Pancreas (tissue), 10 donors: ENCODE data around the gene ARHGAP30. TPM values are rescaled to one million over a fixed set of nuclear protein-coding genes. Genes with fewer than 3 reads are reported as not detected.

Source experiments
- ATAC-seq, 4 donors: fragments of 200-7000 bp; cut with Tn5 transposase; one replicate each; pipeline versions ENCODE4 v1.8.0 to v1.9.1; 2020; ENCODE audit warnings: mild to moderate bottlenecking in 4 of 4, moderate library complexity in 4 of 4
- DNase-seq, 6 donors: peaks; one replicate each; pipeline ENCODE4 v3.0.0-alpha.2; 2020
- FAIRE-seq: peaks from 2 replicates; lab custom pipeline; 2012; peaks lifted over from hg19 to GRCh38; lab: Jason Lieb, UNC
- H3K27ac ChIP-seq, 4 donors: fragments of 200-600 bp; sonication (generic); 1 replicate in 3 of 4; 2 replicates in 1 of 4; pipeline versions ENCODE4 v1.5.0 to v1.8.0; 2020
- H3K27me3 ChIP-seq, 4 donors: fragments of 200-600 bp; one replicate each; pipeline ENCODE4 v1.8.0; 2021
- H3K36me3 ChIP-seq, 3 donors: fragments of 200-600 bp; sonication (generic) in 1 of 3; one replicate each; pipeline versions ENCODE4 v1.5.0 to v1.8.0; 2020 to 2021
- H3K4me1 ChIP-seq, 3 donors: fragments of 200-600 bp; one replicate each; pipeline ENCODE4 v1.8.0; 2021
- H3K4me3 ChIP-seq, 4 donors: fragments of 200-600 bp; sonication (generic) in 2 of 4; one replicate each; pipeline versions ENCODE4 v1.5.0 to v1.8.0; 2020 to 2021
- H3K9me3 ChIP-seq, 4 donors: fragments of 200-600 bp; one replicate each; pipeline ENCODE4 v1.8.0; 2021
- WGBS, 2 donors: extraction: QIAGEN DNeasy Blood & Tissue Kit; methylation state at CpG; one replicate each; pipeline ENCODE4 v1.1.7; 2013; 5-methylcytosine and 5-hydroxymethylcytosine counted together
- intact Hi-C, 3 donors: fragments of 100-400 bp; cut with DNase I; formaldehyde crosslinking; loops; one replicate each; pipeline versions ENCODE4 v1.11.1 to v1.14.2; 2022
- polyA plus RNA-seq, 2 donors: library from polyadenylated mRNA; stranded (reverse); fragments of 200-250 nt; gene quantifications; one replicate each; pipeline ENCODE4 v1.2.3, GENCODE V29; 2013
- total RNA-seq, 6 donors: library from RNA; stranded (reverse); fragmentation: NEBNext Ultra II Directional in 4 of 6; extraction: Animal tissue kit (Norgen Biotek cat#: 25700) in 4 of 6; gene quantifications; one replicate each; pipeline versions ENCODE4 v1.2.1 to v1.2.4, GENCODE V29; 2021 to 2023
- TF ChIP-seq, protein P1 (sequence below), 4 donors: fragments of 200-600 bp; sonication (generic) in 3 of 4; IDR thresholded peaks; one replicate each; pipeline versions ENCODE4 v1.5.0 to v1.8.0; 2021; ENCODE audit warnings: antibody characterized with exemption in 4 of 4
- donor health status: healthy with polysubstance abuse.
- donor health status: DM: no; HTN: no; CAD: no; lungs with moderate emphysema.
- donor health status: DM: no; HTN: no; CAD: no.
- donor health status: control.
- donor health status: control.
- donor health status: Bipolar disorder and iron deficiency.
- donor health status: DM: yes; HTN: yes; CAD: no.
- donor health status: DM: no; HTN: no; CAD: no.
- donor health status: DM: no; HTN: no; CAD: no.
- donor health status: DM: yes; HTN: yes; CAD: no.

ARHGAP30 gene
- total and polyA plus RNA-seq, 8 donors, result 0.43 to 9.1 (median 1.7) TPM

DNA sequence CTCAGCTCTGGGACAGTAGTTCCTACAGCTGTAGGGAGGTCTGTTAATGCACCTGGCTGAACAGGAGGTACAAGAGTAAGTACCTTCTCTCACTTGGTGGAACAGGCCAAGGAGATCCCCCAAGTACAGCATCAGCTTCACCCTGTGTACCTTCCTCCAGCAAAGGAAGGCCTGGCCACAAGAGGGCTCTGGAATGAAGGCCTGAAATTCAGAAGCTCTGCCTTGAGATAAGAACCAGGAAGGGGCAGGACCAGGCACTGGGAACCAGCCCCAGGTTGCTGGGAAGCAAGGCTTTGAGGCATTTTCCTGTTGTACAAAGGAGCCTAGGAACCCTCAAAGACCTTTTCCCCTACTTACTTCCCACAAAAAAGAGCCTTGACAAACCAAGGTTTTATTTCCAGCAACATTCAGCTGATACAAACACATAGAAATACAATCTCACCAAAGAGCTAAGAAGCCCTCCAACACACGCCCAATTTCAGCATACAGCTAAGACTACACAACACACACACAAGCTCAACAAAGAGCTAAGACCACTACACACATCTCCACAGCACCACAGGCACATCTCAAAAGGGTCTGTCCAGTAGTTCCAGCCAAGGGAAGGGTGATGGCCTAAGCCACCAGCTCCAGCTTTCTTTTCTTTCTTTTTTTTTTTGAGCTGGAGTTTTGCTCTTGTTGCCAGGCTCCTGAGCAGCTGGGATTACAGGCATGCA is 72.2 kb downstream of the ARHGAP30 start:
- Histone ChIP-seq H3K27me3 (no peaks in the 10 kb centered on the region), H3K36me3 (peaks cover 0 to 31% (median 18%) of the 10 kb centered on the region in 3 donors), H3K4me1 (no peaks in the 10 kb centered on the region), H3K27ac (peak overlapping the region in 2 of 4 donors; percentile 25 to 53), H3K9me3 (no peaks in the 10 kb centered on the region), H3K4me3 (no peak overlapping the region)
- intact Hi-C loops, result loop anchor here in 1 of 3 donors (10.0 kb wide), 1 partner anchor 97 kb away; the partner anchor contains the start of gene KLHDC9
- TF ChIP-seq, protein P1, sequence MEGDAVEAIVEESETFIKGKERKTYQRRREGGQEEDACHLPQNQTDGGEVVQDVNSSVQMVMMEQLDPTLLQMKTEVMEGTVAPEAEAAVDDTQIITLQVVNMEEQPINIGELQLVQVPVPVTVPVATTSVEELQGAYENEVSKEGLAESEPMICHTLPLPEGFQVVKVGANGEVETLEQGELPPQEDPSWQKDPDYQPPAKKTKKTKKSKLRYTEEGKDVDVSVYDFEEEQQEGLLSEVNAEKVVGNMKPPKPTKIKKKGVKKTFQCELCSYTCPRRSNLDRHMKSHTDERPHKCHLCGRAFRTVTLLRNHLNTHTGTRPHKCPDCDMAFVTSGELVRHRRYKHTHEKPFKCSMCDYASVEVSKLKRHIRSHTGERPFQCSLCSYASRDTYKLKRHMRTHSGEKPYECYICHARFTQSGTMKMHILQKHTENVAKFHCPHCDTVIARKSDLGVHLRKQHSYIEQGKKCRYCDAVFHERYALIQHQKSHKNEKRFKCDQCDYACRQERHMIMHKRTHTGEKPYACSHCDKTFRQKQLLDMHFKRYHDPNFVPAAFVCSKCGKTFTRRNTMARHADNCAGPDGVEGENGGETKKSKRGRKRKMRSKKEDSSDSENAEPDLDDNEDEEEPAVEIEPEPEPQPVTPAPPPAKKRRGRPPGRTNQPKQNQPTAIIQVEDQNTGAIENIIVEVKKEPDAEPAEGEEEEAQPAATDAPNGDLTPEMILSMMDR (IDR thresholded peaks at IDR 0.05), result peak in 3 of 4 donors; percentile 30 to 50 (median 45)
- DNase-seq (peak in 5 of 6 donors; percentile 50 to 71 (median 67)), ATAC-seq (peak; percentile 79 to 96 (median 93)), FAIRE-seq (no peak)
- WGBS, 2 donors, result 80 to 82% methylated on average over 1 of the region's 1 CpG

Other genes starting within 250 kb of the ARHGAP30 start
- under 1 TPM in 5 of 6 donors, not detected in 1; 0.06 to 0.79 (median 0.14) TPM for gene CD244, start 207.0 kb downstream of the ARHGAP30 start, total RNA-seq
- under 1 TPM in 1 of 2 donors, not detected in 1; 0.07 TPM for gene CD244, start 207.0 kb downstream of the ARHGAP30 start, polyA plus RNA-seq
- under 1 TPM in 4 of 6 donors, not detected in 2; 0.19 to 0.51 (median 0.27) TPM for gene ITLN1, start 184.7 kb downstream of the ARHGAP30 start, total RNA-seq
- gene ITLN1, start 184.7 kb downstream of the ARHGAP30 start, polyA plus RNA-seq, result 10 to 100 TPM in 1 of 2 donors, under 1 TPM in 1; 0.12 to 15.1 TPM
- not detected for gene ITLN2, start 115.1 kb downstream of the ARHGAP30 start, total RNA-seq
- under 1 TPM in 1 of 2 donors, not detected in 1; 0.19 TPM for gene ITLN2, start 115.1 kb downstream of the ARHGAP30 start, polyA plus RNA-seq
- 10 to 100 TPM; 30.0 to 59.5 (median 38.2) TPM for gene F11R, start 48.7 kb downstream of the ARHGAP30 start, total RNA-seq
- gene F11R, start 48.7 kb downstream of the ARHGAP30 start, polyA plus RNA-seq, result 10 to 100 TPM; 22.7 to 23.6 TPM
- gene TSTD1, start 30.9 kb downstream of the ARHGAP30 start, total RNA-seq, result 10 to 100 TPM; 24.8 to 43.8 (median 32.1) TPM
- gene TSTD1, start 30.9 kb downstream of the ARHGAP30 start, polyA plus RNA-seq, result 100 to 1,000 TPM in 1 of 2 donors, 10 to 100 TPM in 1; 69.0 to 131 TPM
- gene USF1, start 23.9 kb downstream of the ARHGAP30 start, total RNA-seq, result 10 to 100 TPM; 15.8 to 33.2 (median 21.7) TPM
- gene USF1, start 23.9 kb downstream of the ARHGAP30 start, polyA plus RNA-seq, result 100 to 1,000 TPM in 1 of 2 donors, 10 to 100 TPM in 1; 89.4 to 118 TPM
- gene NECTIN4, start 19.7 kb upstream of the ARHGAP30 start, total RNA-seq, result 1 to 10 TPM; 1.7 to 9.3 (median 3.5) TPM
- gene NECTIN4, start 19.7 kb upstream of the ARHGAP30 start, polyA plus RNA-seq, result 1 to 10 TPM; 2.1 to 2.7 TPM
- 1 to 10 TPM; 3.2 to 7.9 (median 6.2) TPM for gene KLHDC9, start 28.5 kb upstream of the ARHGAP30 start, total RNA-seq
- 10 to 100 TPM in 1 of 2 donors, 1 to 10 TPM in 1; 8.6 to 19.3 TPM for gene KLHDC9, start 28.5 kb upstream of the ARHGAP30 start, polyA plus RNA-seq
- gene PFDN2, start 48.1 kb upstream of the ARHGAP30 start, total RNA-seq, result 10 to 100 TPM in 5 of 6 donors, 1 to 10 TPM in 1; 9.8 to 24.8 (median 18.0) TPM
- 10 to 100 TPM; 63.8 to 91.6 TPM for gene PFDN2, start 48.1 kb upstream of the ARHGAP30 start, polyA plus RNA-seq
- gene NIT1, start 48.2 kb upstream of the ARHGAP30 start, total RNA-seq, result 10 to 100 TPM; 17.9 to 25.1 (median 19.9) TPM
- 10 to 100 TPM; 27.7 to 48.4 TPM for gene NIT1, start 48.2 kb upstream of the ARHGAP30 start, polyA plus RNA-seq
- 10 to 100 TPM; 12.4 to 20.8 (median 15.6) TPM for gene DEDD, start 62.8 kb upstream of the ARHGAP30 start, total RNA-seq
- gene DEDD, start 62.8 kb upstream of the ARHGAP30 start, polyA plus RNA-seq, result 10 to 100 TPM; 11.1 to 19.7 TPM
- gene UFC1, start 84.1 kb upstream of the ARHGAP30 start, total RNA-seq, result 10 to 100 TPM; 59.5 to 80.7 (median 70.4) TPM
- gene UFC1, start 84.1 kb upstream of the ARHGAP30 start, polyA plus RNA-seq, result 100 to 1,000 TPM in 1 of 2 donors, 10 to 100 TPM in 1; 78.4 to 107 TPM
- 10 to 100 TPM in 3 of 6 donors, 1 to 10 TPM in 3; 7.9 to 18.4 (median 9.5) TPM for gene USP21, start 89.6 kb upstream of the ARHGAP30 start, total RNA-seq
- 10 to 100 TPM; 21.1 to 25.3 TPM for gene USP21, start 89.6 kb upstream of the ARHGAP30 start, polyA plus RNA-seq
- 10 to 100 TPM in 3 of 6 donors, 1 to 10 TPM in 3; 7.4 to 14.3 (median 10.2) TPM for gene PPOX, start 96.5 kb upstream of the ARHGAP30 start, total RNA-seq
- gene PPOX, start 96.5 kb upstream of the ARHGAP30 start, polyA plus RNA-seq, result 10 to 100 TPM; 42.0 to 56.4 TPM
- 10 to 100 TPM; 14.8 to 22.0 (median 19.0) TPM for gene B4GALT3, start 107.6 kb upstream of the ARHGAP30 start, total RNA-seq
- gene B4GALT3, start 107.6 kb upstream of the ARHGAP30 start, polyA plus RNA-seq, result 10 to 100 TPM; 29.7 to 35.6 TPM
- gene ADAMTS4, start 129.2 kb upstream of the ARHGAP30 start, total RNA-seq, result 1 to 10 TPM; 2.7 to 6.6 (median 4.8) TPM
- gene ADAMTS4, start 129.2 kb upstream of the ARHGAP30 start, polyA plus RNA-seq, result 1 to 10 TPM; 3.7 to 3.9 TPM
- gene NDUFS2, start 132.5 kb upstream of the ARHGAP30 start, total RNA-seq, result 10 to 100 TPM; 26.7 to 44.4 (median 31.1) TPM
- gene NDUFS2, start 132.5 kb upstream of the ARHGAP30 start, polyA plus RNA-seq, result 10 to 100 TPM; 29.3 to 56.8 TPM
- gene FCER1G, start 145.4 kb upstream of the ARHGAP30 start, total RNA-seq, result 10 to 100 TPM in 3 of 6 donors, 1 to 10 TPM in 3; 1.3 to 25.0 (median 6.5) TPM
- gene FCER1G, start 145.4 kb upstream of the ARHGAP30 start, polyA plus RNA-seq, result 10 to 100 TPM; 12.8 to 16.2 TPM
- gene APOA2, start 153.7 kb upstream of the ARHGAP30 start, total RNA-seq, result 1 to 10 TPM in 1 of 6 donors, not detected in 5; 3.2 TPM
- not detected for gene APOA2, start 153.7 kb upstream of the ARHGAP30 start, polyA plus RNA-seq
- gene TOMM40L, start 156.2 kb upstream of the ARHGAP30 start, total RNA-seq, result 1 to 10 TPM; 1.4 to 5.6 (median 2.6) TPM
- 1 to 10 TPM; 3.3 to 4.3 TPM for gene TOMM40L, start 156.2 kb upstream of the ARHGAP30 start, polyA plus RNA-seq
- gene NR1I3, start 168.3 kb upstream of the ARHGAP30 start, total RNA-seq, result not detected
- gene NR1I3, start 168.3 kb upstream of the ARHGAP30 start, polyA plus RNA-seq, result under 1 TPM in 1 of 2 donors, not detected in 1; 0.15 TPM
- gene PCP4L1, start 188.9 kb upstream of the ARHGAP30 start, total RNA-seq, result under 1 TPM in 3 of 6 donors, not detected in 3; 0.08 to 0.23 (median 0.13) TPM
- under 1 TPM in 1 of 2 donors, not detected in 1; 0.15 TPM for gene PCP4L1, start 188.9 kb upstream of the ARHGAP30 start, polyA plus RNA-seq
- gene MPZ, start 240.1 kb upstream of the ARHGAP30 start, total RNA-seq, result 1 to 10 TPM in 4 of 6 donors, under 1 TPM in 2; 0.51 to 2.1 (median 1.4) TPM
- 1 to 10 TPM; 1.3 to 2.8 TPM for gene MPZ, start 240.1 kb upstream of the ARHGAP30 start, polyA plus RNA-seq
- gene SDHC, start 244.5 kb upstream of the ARHGAP30 start, total RNA-seq, result 10 to 100 TPM; 38.7 to 91.4 (median 58.8) TPM
- 10 to 100 TPM; 18.2 to 64.6 TPM for gene SDHC, start 244.5 kb upstream of the ARHGAP30 start, polyA plus RNA-seq